H1 (cell line): Measurements from ENCODE around the gene STX10. TPM values are rescaled to one million over a fixed set of nuclear protein-coding genes. Genes with fewer than 3 reads are reported as not detected.
A peak's percentile ranks its signal among the peaks of the same experiment; 100 is the strongest.

Experiments
- CTCF ChIA-PET: fragments of 300-600 bp; sonication (Branson Sonifier 250); formaldehyde crosslinking; loops from one replicate; lab custom pipeline; 2021; ENCODE audit not compliant: partially characterized antibody; lab: Charles Lee
- POLR2A ChIA-PET: fragments of 300-600 bp; sonication (Branson Sonifier 250); formaldehyde crosslinking; loops from one replicate; lab custom pipeline; 2021; ENCODE audit warnings: inconsistent platforms; ENCODE audit not compliant: partially characterized antibody; lab: Charles Lee
- DNase-seq, 2 experiments: peaks; one replicate each; pipeline versions ENCODE4 v3.0.0 to v3.0.0-alpha.2; 2010 to 2022; ENCODE audit warnings: low spot score in 2 of 2, low read depth in 1 of 2, mixed read lengths in 1 of 2
- FAIRE-seq: peaks from 2 replicates; lab custom pipeline; 2011; peaks lifted over from hg19 to GRCh38; lab: Jason Lieb, UNC
- H2AFZ ChIP-seq: 2 replicates; pipeline ENCODE4 v1.8.1; 2012; ENCODE audit warnings: low read length, inconsistent platforms
- H2AK5ac ChIP-seq: 2 replicates; pipeline ENCODE4 v1.6.1; 2013; ENCODE audit warnings: low read depth, low read length
- H2BK120ac ChIP-seq: replicated peaks from 2 replicates; pipeline ENCODE3; 2013; ENCODE audit warnings: low read depth, low read length, inconsistent platforms
- H2BK12ac ChIP-seq: 2 replicates; pipeline ENCODE4 v1.6.1; 2013; ENCODE audit warnings: low read depth, low read length
- H2BK15ac ChIP-seq: 2 replicates; pipeline ENCODE4 v1.6.1; 2013; ENCODE audit warnings: low read length
- H2BK20ac ChIP-seq: 2 replicates; pipeline ENCODE4 v1.6.1; 2013; ENCODE audit warnings: low read length
- H2BK5ac ChIP-seq: 2 replicates; pipeline ENCODE4 v1.6.1; 2013; ENCODE audit warnings: low read depth, low read length
- H3K14ac ChIP-seq: 2 replicates; pipeline ENCODE4 v1.6.1; 2013; ENCODE audit warnings: inconsistent platforms; ENCODE audit not compliant: insufficient read length
- H3K18ac ChIP-seq: 2 replicates; pipeline ENCODE4 v1.6.1; 2013; ENCODE audit warnings: low read length; ENCODE audit errors: extremely low read depth
- H3K23ac ChIP-seq: 2 replicates; pipeline ENCODE4 v1.6.1; 2013; ENCODE audit warnings: inconsistent platforms; ENCODE audit not compliant: insufficient read length
- H3K23me2 ChIP-seq: 2 replicates; pipeline ENCODE4 v1.6.1; 2013; ENCODE audit warnings: low read depth, low read length
- H3K27ac ChIP-seq: 2 replicates; pipeline ENCODE4 v1.6.1; 2011; ENCODE audit warnings: low read depth, low read length, inconsistent platforms
- H3K27me3 ChIP-seq, 4 experiments: replicated peaks in 1 of 4; 1 replicate in 1 of 4; 2 replicates in 3 of 4; pipeline versions ENCODE4 v1.6.1 to v1.8.1; 2011 to 2013; ENCODE audit warnings: low read length in 3 of 4, mild to moderate bottlenecking in 3 of 4, inconsistent platforms in 2 of 4, mixed read lengths in 2 of 4, moderate library complexity in 1 of 4; ENCODE audit not compliant: control insufficient read depth in 3 of 4, insufficient read depth in 3 of 4; ENCODE audit errors: extremely low read depth in 1 of 4
- H3K36me3 ChIP-seq, 4 experiments: 2 replicates each; pipeline versions ENCODE4 v1.6.1 to v1.8.1; 2011 to 2013; ENCODE audit warnings: mild to moderate bottlenecking in 4 of 4, low read length in 3 of 4, moderate library complexity in 2 of 4, control low read depth in 1 of 4, inconsistent platforms in 1 of 4; ENCODE audit not compliant: insufficient read depth in 4 of 4, control insufficient read depth in 2 of 4
- H3K4ac ChIP-seq: replicated peaks from 2 replicates; pipeline ENCODE3; 2013; ENCODE audit warnings: low read length, low read depth, mixed read lengths, inconsistent platforms; ENCODE audit not compliant: insufficient read length
- H3K4me1 ChIP-seq, 4 experiments: replicated peaks in 1 of 4; 1 replicate in 1 of 4; 2 replicates in 3 of 4; pipeline versions ENCODE4 v1.6.1 to v1.8.1; 2011 to 2013; ENCODE audit warnings: low read length in 3 of 4, inconsistent platforms in 2 of 4, mixed read lengths in 1 of 4; ENCODE audit not compliant: insufficient read depth in 4 of 4, control insufficient read depth in 3 of 4
- H3K4me2 ChIP-seq, 2 experiments: 2 replicates each; pipeline versions ENCODE4 v1.6.1 to v1.8.1; 2011 to 2013; ENCODE audit warnings: low read depth in 2 of 2, low read length in 2 of 2, control low read depth in 1 of 2, inconsistent platforms in 1 of 2, mild to moderate bottlenecking in 1 of 2; ENCODE audit not compliant: insufficient read depth in 1 of 2
- H3K4me3 ChIP-seq, 4 experiments: fragments of 200-600, 300-600 bp in 1 of 4; sonication (generic), shearing (Covaris generic), sonication (Bioruptor Twin) in 1 of 4; 2 replicates each; pipeline versions ENCODE4 v1.5.1 to v1.8.1; 2011 to 2016; ENCODE audit warnings: low read length in 4 of 4, low read depth in 3 of 4, control low read depth in 2 of 4, inconsistent platforms in 2 of 4, mild to moderate bottlenecking in 2 of 4, mixed read lengths in 1 of 4, moderate library complexity in 1 of 4; ENCODE audit not compliant: insufficient read depth in 2 of 4; ENCODE audit errors: extremely low read depth in 1 of 4
- H3K56ac ChIP-seq: replicated peaks from 2 replicates; pipeline ENCODE3; 2013; ENCODE audit warnings: low read depth, mild to moderate bottlenecking, mixed read lengths, low read length, inconsistent platforms; ENCODE audit not compliant: insufficient read length
- H3K79me1 ChIP-seq: 2 replicates; pipeline ENCODE4 v1.6.1; 2013; ENCODE audit warnings: low read depth, low read length, control low read depth
- H3K79me2 ChIP-seq, 2 experiments: 2 replicates each; pipeline versions ENCODE4 v1.6.1 to v1.8.1; 2012 to 2013; ENCODE audit warnings: low read length in 2 of 2, mild to moderate bottlenecking in 2 of 2, inconsistent platforms in 1 of 2; ENCODE audit not compliant: insufficient read depth in 2 of 2, control insufficient read depth in 1 of 2
- H3K9ac ChIP-seq, 4 experiments: replicated peaks in 1 of 4; 1 replicate in 1 of 4; 2 replicates in 3 of 4; pipeline versions ENCODE4 v1.6.1 to v1.8.1; 2011 to 2013; ENCODE audit warnings: low read depth in 3 of 4, low read length in 3 of 4, control low read depth in 2 of 4, mild to moderate bottlenecking in 2 of 4, moderate library complexity in 2 of 4, inconsistent platforms in 1 of 4; ENCODE audit errors: extremely low read depth in 1 of 4
- H3K9me3 ChIP-seq, 2 experiments: 2 replicates each; pipeline versions ENCODE4 v1.6.1 to v1.8.1; 2012 to 2013; ENCODE audit warnings: mild to moderate bottlenecking in 2 of 2, moderate library complexity in 2 of 2, control low read depth in 1 of 2, inconsistent platforms in 1 of 2, low read depth in 1 of 2, low read length in 1 of 2, mixed read lengths in 1 of 2; ENCODE audit not compliant: insufficient read depth in 2 of 2
- H4K20me1 ChIP-seq, 2 experiments: replicated peaks in 1 of 2; 2 replicates each; pipeline versions ENCODE3 to v1.8.1; 2011 to 2013; ENCODE audit warnings: inconsistent platforms in 2 of 2, low read length in 2 of 2, mild to moderate bottlenecking in 1 of 2; ENCODE audit not compliant: insufficient read depth in 2 of 2, control insufficient read depth in 1 of 2
- H4K5ac ChIP-seq: 2 replicates; pipeline ENCODE4 v1.6.1; 2013; ENCODE audit warnings: low read length, low read depth, mixed read lengths, inconsistent platforms; ENCODE audit not compliant: insufficient read length
- H4K8ac ChIP-seq: 2 replicates; pipeline ENCODE4 v1.8.0; 2013; ENCODE audit warnings: mild to moderate bottlenecking, moderate library complexity, low read length, inconsistent platforms; ENCODE audit not compliant: insufficient read depth; ENCODE audit errors: extremely low read depth
- H4K91ac ChIP-seq: replicated peaks from 2 replicates; pipeline ENCODE3; 2013; ENCODE audit warnings: low read length, mixed read lengths, inconsistent platforms; ENCODE audit not compliant: insufficient read length
- BCL11A ChIP-seq, 2 experiments: IDR thresholded peaks; one replicate each; pipeline ENCODE4 v1.6.1; 2011; ENCODE audit warnings: low read depth in 2 of 2, low read length in 2 of 2, mild to moderate bottlenecking in 2 of 2
- CTCF ChIP-seq, 3 experiments: IDR thresholded peaks; 1 replicate in 2 of 3; 2 replicates in 1 of 3; pipeline versions ENCODE4 v1.5.1 to v1.6.1; 2011; ENCODE audit warnings: low read length in 3 of 3, mild to moderate bottlenecking in 3 of 3, inconsistent platforms in 2 of 3, low read depth in 1 of 3, moderate library complexity in 1 of 3; ENCODE audit not compliant: insufficient read depth in 1 of 3; ENCODE audit errors: control extremely low read depth in 1 of 3
- WGBS, 2 experiments: shearing (Covaris generic) in 1 of 2; methylation state at CpG; one replicate each; pipeline versions ENCODE4 v1.1.6 to v1.1.7; 2013 to 2015; ENCODE audit warnings: low lambda C conversion rate in 2 of 2, mixed read lengths in 2 of 2, inconsistent platforms in 1 of 2, low coverage in 1 of 2, missing lambda C conversion rate in 1 of 2; ENCODE audit not compliant: insufficient replicate concordance in 2 of 2, insufficient coverage in 1 of 2, insufficient read length in 1 of 2; ENCODE audit errors: extremely low coverage in 1 of 2, missing lambda C conversion rate in 1 of 2; 5-methylcytosine and 5-hydroxymethylcytosine counted together
- polyA plus RNA-seq, 7 experiments: library from polyadenylated mRNA; depleted of rRNA in 3 of 7; stranded (reverse) in 5 of 7; unstranded in 2 of 7; fragments of >200 nt in 5 of 7; fragments of 200-250 nt in 2 of 7; gene quantifications; 1 replicate in 5 of 7; 2 replicates in 1 of 7; 4 replicates in 1 of 7; pipeline versions ENCODE4 v1.2.1 to v1.2.3, GENCODE V29; 2011 to 2013; ENCODE audit warnings: missing spikeins in 2 of 7, mixed read lengths in 2 of 7
- total RNA-seq: library from RNA; stranded (reverse); fragmentation: NEBNext Ultra II Directional; extraction: Animal tissue kit (Norgen Biotek cat#: 25700); gene quantifications from 2 replicates; pipeline ENCODE4 v1.2.1, GENCODE V29; 2021

Gene STX10
- total and polyA plus RNA-seq, 2 of the 8 experiments (the other 6 are each of a cell fraction or from before 2014, with no cell fraction given): 53.0 to 80.1 TPM

- no peak overlapping the region for H3K9ac ChIP-seq
- H3K4ac ChIP-seq: no peak overlapping the region
- no peak overlapping the region for H2AFZ ChIP-seq
- no peak overlapping the region for H2BK5ac ChIP-seq
- no peaks in the 10 kb centered on the region for H3K27me3 ChIP-seq
- WGBS, 2 experiments: 86% methylated on average over 17 of the region's 19 CpGs; no CpG with 5 or more reads in 1 of the 2 experiments
- 0 out of 2 replicates have a peak overlapping the region, but pooled peaks have one; percentile 39 for H2BK12ac ChIP-seq
- peak overlapping the region; percentile 32; the same call in 1 of the 2 replicates for H3K18ac ChIP-seq
- FAIRE-seq (no peak), DNase-seq (no peak)
- H3K56ac ChIP-seq: no peak overlapping the region
- no peak overlapping the region for H4K91ac ChIP-seq
- no peaks in the 10 kb centered on the region for H3K23me2 ChIP-seq
- TF ChIP-seq BCL11A (IDR thresholded peaks at IDR 0.05; ENCODE audit: low read depth in 2 of 2, low read length in 2 of 2) (no peak), CTCF (IDR thresholded peaks at IDR 0.05; ENCODE audit: control extremely low read depth in 1 of 3, insufficient read depth in 1 of 3, low read depth in 1 of 3, low read length in 3 of 3) (peak in 1 of 3 experiments; percentile 8; a peak in 1 of 4 replicates)
- no peak overlapping the region for H2BK20ac ChIP-seq
- no peaks in the 10 kb centered on the region; a peak in 2 of 7 replicates for H3K4me1 ChIP-seq
- H3K27ac ChIP-seq: no peak overlapping the region
- H2BK15ac ChIP-seq: 0 out of 2 replicates have a peak overlapping the region, but pooled peaks have one; percentile 5
- no peak overlapping the region for H2AK5ac ChIP-seq
- H3K4me2 ChIP-seq: no peak overlapping the region
- H3K14ac ChIP-seq: no peak overlapping the region
- H4K5ac ChIP-seq: no peak overlapping the region
- no peak overlapping the region for H3K4me3 ChIP-seq
- H3K36me3 ChIP-seq: no peaks in the 10 kb centered on the region
- no peaks in the 10 kb centered on the region for H4K20me1 ChIP-seq
- H2BK120ac ChIP-seq: no peak overlapping the region
- ChIA-PET POLR2A (interaction anchor here (0.6 to 1.6 kb wide), 5 partner anchors 9 to 1168 kb away, joined by 3 to 5 read pairs (median 4); no protein-coding TSS in a partner anchor), CTCF (interaction anchor here (0.6 to 1.3 kb wide), 2 partner anchors 57 to 87 kb away, joined by 4 read pairs; no protein-coding TSS in a partner anchor)
- no peaks in the 10 kb centered on the region for H3K79me2 ChIP-seq
- H4K8ac ChIP-seq: no peak overlapping the region
- no peaks in the 10 kb centered on the region; a peak in 1 of 4 replicates for H3K9me3 ChIP-seq
- no peak overlapping the region for H3K23ac ChIP-seq
- no peaks in the 10 kb centered on the region for H3K79me1 ChIP-seq
Observed at GRCh38 chr19:13190781-13191540, 40.8 kb upstream of the STX10 start.
